ENCODE measurements around the gene SLC25A14. TPM values are rescaled to one million over a fixed set of nuclear protein-coding genes. Genes with fewer than 3 reads are reported as not detected.

The SLC25A14 gene
- total and polyA plus RNA-seq, 2 donors (not counting 3 experiments of a cell fraction or from before 2014, with no cell fraction given): 10.6 to 11.5 TPM

GRCh38 chrX:130386408-130386808, 46.7 kb downstream of the SLC25A14 start:
- Histone ChIP-seq H2AFZ (ENCODE audit: low read depth, low read length) (no peak overlapping the region), H3K4me2 (ENCODE audit: insufficient read depth, low read length) (no peak overlapping the region), H3K27me3 (ENCODE audit: control insufficient read depth in 2 of 2, insufficient read depth in 2 of 2, low read length in 2 of 2) (no peaks in the 10 kb centered on the region), H3K27ac (ENCODE audit: insufficient read depth, low read depth, low read length) (no peak overlapping the region), H4K20me1 (replicated peaks; ENCODE audit: control insufficient read depth, extremely low read depth, insufficient read depth, low read length) (no peaks in the 10 kb centered on the region), H3K9me3 (replicated peaks; ENCODE audit: control insufficient read depth, insufficient read depth, low read length) (no peaks in the 10 kb centered on the region), H3K9me1 (replicated peaks; ENCODE audit: control insufficient read depth, extremely low read depth, insufficient read depth, low read length) (no peaks in the 10 kb centered on the region), H3K4me3 (replicated peaks in 1 of 3; ENCODE audit: insufficient read depth in 1 of 3, low read depth in 1 of 3, low read length in 3 of 3) (no peak overlapping the region), H3K79me2 (ENCODE audit: control insufficient read depth, insufficient read depth, low read length) (no peaks in the 10 kb centered on the region), H3K36me3 (ENCODE audit: control insufficient read depth in 2 of 2, extremely low read depth in 1 of 2, insufficient read depth in 2 of 2, low read length in 2 of 2) (no peaks in the 10 kb centered on the region), H3K9ac (replicated peaks; ENCODE audit: extremely low read depth, insufficient read depth, low read length) (no peak overlapping the region), H3K4me1 (ENCODE audit: control insufficient read depth, extremely low read depth, insufficient read depth, low read length) (no peaks in the 10 kb centered on the region)
- DNase-seq (ENCODE audit: low read depth, low spot score) (no peak), FAIRE-seq (no peak)
- ChIA-PET POLR2A (no interaction called here), CTCF (interaction anchor here (1.8 kb wide), 1 partner anchor 530 kb away, joined by 5 read pairs; no protein-coding TSS in a partner anchor)
- no TSS peak for BruUV-seq (replicated peaks)
- intact Hi-C loops (cut with micrococcal nuclease): no loop called here
- TF ChIP-seq MAX (IDR thresholded peaks at IDR 0.05; ENCODE audit: insufficient read depth, insufficient read length) (no peak), MYC (IDR thresholded peaks at IDR 0.05; ENCODE audit: low read depth, low read length) (no peak), POLR2A (IDR thresholded peaks at IDR 0.05; ENCODE audit: low read depth, low read length) (no peak), GATA2 (IDR thresholded peaks at IDR 0.05; ENCODE audit: insufficient read depth, insufficient read length, low read depth, low read length) (no peak), EZH2 (IDR thresholded peaks at IDR 0.05; ENCODE audit: borderline replicate concordance, low read depth, low read length, severe bottlenecking) (no peak), FOS (IDR thresholded peaks at IDR 0.05; ENCODE audit: borderline replicate concordance, insufficient read depth, low read length) (no peak), CTCF (IDR thresholded peaks at IDR 0.05; ENCODE audit: extremely low read depth in 1 of 2, insufficient read depth in 1 of 2, low read depth in 1 of 2, low read length in 2 of 2) (no peak), POLR2AphosphoS5 (IDR thresholded peaks at IDR 0.05; ENCODE audit: insufficient read depth, low read depth, low read length) (no peak), JUN (IDR thresholded peaks at IDR 0.05; ENCODE audit: borderline replicate concordance, insufficient read depth, insufficient read length, low read depth) (no peak)
- dilution Hi-C loops (cut with MboI; ENCODE audit: extremely low pct_ligation_motif_present, low sequenced_read_pairs): no loop called here

All from endothelial cell of umbilical vein (primary cell).